GM19467 (cell line): Measurements from ENCODE around the gene C7.
"Not testable (repeated sequence)": the region's sequence is repeated elsewhere in the genome, so short reads cannot be mapped to it uniquely, and the experiment has no call there.

Experiments
- ATAC-seq: cut with Tn5 transposase; IDR thresholded peaks from one replicate; pipeline ENCODE4 v1.9.1; 2021; ENCODE audit warnings: mild to moderate bottlenecking, moderate library complexity; ENCODE audit not compliant: unreplicated experiment

C7 gene

GRCh38 chr5:40909264-40909663 lies at the start of gene C7:
Gene C7, plus strand, starts transcription at chr5:40909497. Its CDS starts 114 bp downstream, at chr5:40909611.
- ATAC-seq, result no peak

- ATAC-seq, result no peak
Measured at GRCh38 chr5:40860711-40861110, 48.6 kb upstream of the C7 start.

GRCh38 chr5:40865004-40865403 lies 44.3 kb upstream of the C7 start:
- not testable (repeated sequence) for ATAC-seq

GRCh38 chr5:40866844-40867243 lies 42.5 kb upstream of the C7 start:
- no peak for ATAC-seq

GRCh38 chr5:40869384-40869783 lies 39.9 kb upstream of the C7 start:
- no peak for ATAC-seq

GRCh38 chr5:40871177-40871576 lies 38.1 kb upstream of the C7 start:
- no peak for ATAC-seq

- ATAC-seq, result not testable (repeated sequence)
Measured at GRCh38 chr5:40872253-40872652, 37.0 kb upstream of the C7 start.

GRCh38 chr5:40873286-40873880 lies 35.9 kb upstream of the C7 start:
- ATAC-seq, result no peak

GRCh38 chr5:40875958-40876357 lies 33.3 kb upstream of the C7 start:
- no peak for ATAC-seq

- ATAC-seq, result no peak
Measured at GRCh38 chr5:40877371-40877988, 31.8 kb upstream of the C7 start.

GRCh38 chr5:40879163-40879942 lies 29.9 kb upstream of the C7 start:
- ATAC-seq, result no peak

GRCh38 chr5:40882291-40882690 lies 27.0 kb upstream of the C7 start:
- ATAC-seq, result no peak

GRCh38 chr5:40883051-40883450 lies 26.2 kb upstream of the C7 start:
- not testable (repeated sequence) for ATAC-seq

- not testable (repeated sequence) for ATAC-seq
Measured at GRCh38 chr5:40895440-40896425, 13.6 kb upstream of the C7 start.

GRCh38 chr5:40904205-40904993 lies 4.9 kb upstream of the C7 start:
- ATAC-seq, result peak; percentile 95

GRCh38 chr5:40904994-40905306 lies 4.3 kb upstream of the C7 start:
- no peak for ATAC-seq

GRCh38 chr5:40906351-40906751 lies 2.9 kb upstream of the C7 start:
- ATAC-seq, result no peak

GRCh38 chr5:40909723-40910122 lies 426 bp downstream of the C7 start:
- no peak for ATAC-seq

GRCh38 chr5:40911266-40911665 lies 2.0 kb downstream of the C7 start:
- ATAC-seq, result no peak

GRCh38 chr5:40914835-40915234 lies 5.5 kb downstream of the C7 start:
- ATAC-seq, result no peak
